ENCODE results near the gene WDR47.
"Not testable (repeated sequence)": the region's sequence is repeated elsewhere in the genome, so short reads cannot be mapped to it uniquely, and the experiment has no call there.

Gene WDR47

DNA sequence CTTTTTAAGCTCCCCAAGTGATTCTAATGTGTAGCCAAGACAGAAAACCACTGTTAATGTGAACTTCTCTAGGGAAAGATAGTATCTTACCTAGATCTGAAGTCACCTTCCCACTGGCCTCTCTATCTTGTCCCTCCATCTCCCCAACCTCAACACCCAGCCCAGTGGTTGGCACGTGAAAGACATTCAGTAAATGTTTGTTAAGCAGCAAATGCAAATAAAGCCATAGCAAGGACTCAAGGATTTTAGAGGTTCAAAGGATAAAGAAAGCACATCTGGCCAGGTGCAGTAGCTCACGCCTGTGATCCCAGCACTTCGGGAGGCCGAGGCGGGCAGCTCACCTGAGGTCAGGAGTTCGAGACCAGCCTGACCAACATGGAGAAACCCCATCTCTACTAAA, 88.5 kb downstream of the WDR47 start:
- TF ChIP-seq, protein P1, sequence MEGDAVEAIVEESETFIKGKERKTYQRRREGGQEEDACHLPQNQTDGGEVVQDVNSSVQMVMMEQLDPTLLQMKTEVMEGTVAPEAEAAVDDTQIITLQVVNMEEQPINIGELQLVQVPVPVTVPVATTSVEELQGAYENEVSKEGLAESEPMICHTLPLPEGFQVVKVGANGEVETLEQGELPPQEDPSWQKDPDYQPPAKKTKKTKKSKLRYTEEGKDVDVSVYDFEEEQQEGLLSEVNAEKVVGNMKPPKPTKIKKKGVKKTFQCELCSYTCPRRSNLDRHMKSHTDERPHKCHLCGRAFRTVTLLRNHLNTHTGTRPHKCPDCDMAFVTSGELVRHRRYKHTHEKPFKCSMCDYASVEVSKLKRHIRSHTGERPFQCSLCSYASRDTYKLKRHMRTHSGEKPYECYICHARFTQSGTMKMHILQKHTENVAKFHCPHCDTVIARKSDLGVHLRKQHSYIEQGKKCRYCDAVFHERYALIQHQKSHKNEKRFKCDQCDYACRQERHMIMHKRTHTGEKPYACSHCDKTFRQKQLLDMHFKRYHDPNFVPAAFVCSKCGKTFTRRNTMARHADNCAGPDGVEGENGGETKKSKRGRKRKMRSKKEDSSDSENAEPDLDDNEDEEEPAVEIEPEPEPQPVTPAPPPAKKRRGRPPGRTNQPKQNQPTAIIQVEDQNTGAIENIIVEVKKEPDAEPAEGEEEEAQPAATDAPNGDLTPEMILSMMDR (conservative IDR thresholded peaks at IDR 0.05; ENCODE audit: low read length), result no peak
- no peak overlapping the region for H3K4me3 ChIP-seq (ENCODE audit: low read length)
- no peak for DNase-seq (ENCODE audit: low read depth)

DNA sequence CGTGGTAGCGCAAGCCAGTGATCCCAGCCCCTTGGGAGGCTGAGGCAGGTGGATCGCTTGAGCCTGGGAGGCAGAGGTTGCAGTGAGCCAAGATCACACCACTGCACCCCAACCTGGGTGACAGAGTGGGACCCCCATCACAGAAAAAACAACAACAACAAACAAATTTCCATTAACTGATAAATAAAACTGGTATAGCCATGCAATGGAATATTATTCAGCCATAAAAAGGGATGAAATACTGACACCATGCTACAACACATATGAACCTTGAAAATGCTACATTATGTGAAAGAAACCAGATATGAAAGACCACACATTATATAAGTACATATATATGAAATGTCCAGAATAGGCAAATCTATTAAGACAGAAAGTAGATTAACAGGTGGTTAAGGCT, 90.7 kb downstream of the WDR47 start:
- TF ChIP-seq, protein P1 (conservative IDR thresholded peaks at IDR 0.05; ENCODE audit: low read length), result no peak
- H3K4me3 ChIP-seq (ENCODE audit: low read length), result no peak overlapping the region
- DNase-seq (ENCODE audit: low read depth), result no peak

DNA sequence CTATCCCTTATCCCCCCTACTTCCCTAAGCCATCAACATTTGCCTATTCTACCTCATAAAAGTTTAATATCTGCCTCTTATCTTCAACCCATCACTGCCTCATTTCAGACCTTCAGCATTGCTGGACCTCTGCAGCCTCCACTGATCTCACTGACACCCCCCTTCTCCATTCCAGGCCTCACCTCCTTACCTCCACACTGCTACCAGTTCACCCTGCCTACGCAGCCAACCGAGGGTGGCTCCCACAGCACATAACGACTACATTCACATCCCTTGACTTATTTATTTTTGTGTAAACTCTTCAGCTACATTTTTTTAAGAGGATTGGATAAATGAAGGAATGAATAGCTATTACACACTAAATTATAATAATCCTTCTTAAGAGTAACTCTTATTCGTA, 92.9 kb downstream of the WDR47 start:
- no peak overlapping the region for H3K4me3 ChIP-seq (ENCODE audit: low read length)
- TF ChIP-seq, protein P1 (conservative IDR thresholded peaks at IDR 0.05; ENCODE audit: low read length), result no peak
- DNase-seq (ENCODE audit: low read depth), result no peak

DNA sequence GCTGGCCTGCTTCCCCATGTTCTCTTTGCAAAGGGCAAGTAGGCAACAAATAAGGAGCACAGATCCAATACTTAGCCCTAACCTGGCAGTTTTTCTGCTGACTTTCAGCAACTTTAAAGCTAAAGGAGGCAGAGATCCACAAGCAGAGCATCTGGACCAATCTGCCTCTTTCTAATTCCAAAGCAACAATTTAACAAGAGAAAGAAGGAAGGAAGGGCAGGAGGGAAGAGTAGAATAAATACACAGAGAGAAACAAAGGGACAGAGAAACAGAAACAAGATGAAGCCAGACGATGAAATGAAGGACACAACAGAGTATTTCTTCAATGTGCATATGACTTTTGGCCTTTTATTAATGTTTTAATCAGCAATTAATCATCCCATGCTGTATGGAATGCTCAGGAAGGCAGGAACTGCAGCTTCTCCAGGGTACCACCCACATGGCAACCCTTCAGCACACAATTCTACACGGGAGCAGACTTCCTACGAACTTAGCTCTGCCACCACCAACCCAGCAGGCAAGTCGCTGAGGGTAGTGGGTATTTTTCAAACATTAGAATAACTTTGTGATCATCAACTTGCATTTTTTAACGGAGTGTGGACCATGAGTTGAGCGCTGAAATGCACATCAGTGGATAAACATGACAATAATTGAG, 93.9 kb downstream of the WDR47 start:
- no peak for DNase-seq (ENCODE audit: low read depth)
- H3K4me3 ChIP-seq (ENCODE audit: low read length), result no peak overlapping the region; the same call in 1 of the 2 replicates
- TF ChIP-seq, protein P1 (conservative IDR thresholded peaks at IDR 0.05; ENCODE audit: low read length), result no peak

DNA sequence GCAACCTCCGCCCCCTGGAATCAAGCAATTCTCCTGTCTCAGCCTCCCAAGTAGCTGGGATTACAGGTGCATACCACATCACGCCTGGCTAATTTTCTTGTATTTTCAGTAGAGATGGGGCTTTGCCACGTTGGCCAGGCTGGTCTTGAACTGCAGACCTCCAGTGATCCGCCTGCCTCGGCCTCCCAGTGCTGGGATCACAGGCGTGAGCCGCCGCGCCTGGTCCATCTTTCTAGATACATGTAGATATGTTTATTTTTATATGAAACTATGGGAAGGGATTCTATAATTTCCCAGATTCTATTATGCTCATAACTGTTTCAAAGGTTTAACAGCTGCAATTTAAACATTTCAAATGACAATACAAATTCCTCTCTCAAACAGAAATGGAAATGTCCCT, 105.7 kb downstream of the WDR47 start:
- DNase-seq (ENCODE audit: low read depth), result no peak
- TF ChIP-seq, protein P1 (conservative IDR thresholded peaks at IDR 0.05; ENCODE audit: low read length), result no peak

DNA sequence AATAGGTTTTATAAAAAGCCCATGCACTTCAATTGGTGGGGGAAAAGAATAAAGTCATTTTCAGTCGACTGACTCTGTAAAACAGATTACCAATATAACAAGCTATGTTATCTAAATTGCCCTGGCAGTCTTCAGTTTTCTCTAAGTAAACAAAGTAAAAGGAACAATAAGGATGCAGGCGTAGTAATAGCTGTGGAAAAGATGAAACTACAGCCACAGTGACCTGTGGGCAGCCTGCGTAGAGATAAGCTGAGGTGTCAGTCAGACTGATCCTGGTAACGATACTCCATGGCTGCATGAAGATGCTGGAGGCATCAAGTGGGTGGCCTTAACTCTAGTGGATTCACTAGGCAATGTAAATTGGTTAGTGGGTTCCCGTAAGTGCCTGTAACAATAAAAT, 108.0 kb downstream of the WDR47 start:
- TF ChIP-seq, protein P1 (conservative IDR thresholded peaks at IDR 0.05; ENCODE audit: low read length), result no peak
- DNase-seq (ENCODE audit: low read depth), result no peak
- no peak overlapping the region for H3K4me3 ChIP-seq (ENCODE audit: low read length)

More for the DNA sequence above, 105.7 kb downstream of the WDR47 start:
- H3K4me3 ChIP-seq (ENCODE audit: low read length), result no peak overlapping the region

DNA sequence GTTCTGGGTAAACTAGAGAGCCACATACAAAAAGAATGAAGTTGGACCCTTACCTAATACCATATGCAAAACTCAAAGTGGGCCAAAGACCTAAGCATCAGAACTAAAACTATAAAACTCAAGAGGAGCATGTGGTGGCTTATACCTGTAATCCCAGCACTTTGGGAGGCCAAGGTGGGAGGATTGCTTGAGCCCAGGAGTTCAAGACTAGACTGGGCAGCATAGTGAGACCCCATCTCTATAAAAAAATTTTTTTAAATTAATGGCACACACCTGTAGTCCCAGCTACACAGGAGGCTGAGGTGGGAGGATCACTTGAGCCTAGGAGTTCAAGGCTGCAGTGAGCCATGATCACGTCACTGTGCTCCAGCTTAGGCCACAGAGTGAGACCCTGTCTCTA, 114.3 kb downstream of the WDR47 start:
- H3K4me3 ChIP-seq (ENCODE audit: low read length); DNase-seq (ENCODE audit: low read depth): not testable (repeated sequence)

All from AG10803 (cell line).